Measurements from ENCODE around the gene CFAP54.
A peak's percentile ranks its signal among the peaks of the same experiment; 100 is the strongest.
"Not testable (repeated sequence)": the region's sequence is repeated elsewhere in the genome, so short reads cannot be mapped to it uniquely, and the experiment has no call there.

Gene CFAP54

DNA sequence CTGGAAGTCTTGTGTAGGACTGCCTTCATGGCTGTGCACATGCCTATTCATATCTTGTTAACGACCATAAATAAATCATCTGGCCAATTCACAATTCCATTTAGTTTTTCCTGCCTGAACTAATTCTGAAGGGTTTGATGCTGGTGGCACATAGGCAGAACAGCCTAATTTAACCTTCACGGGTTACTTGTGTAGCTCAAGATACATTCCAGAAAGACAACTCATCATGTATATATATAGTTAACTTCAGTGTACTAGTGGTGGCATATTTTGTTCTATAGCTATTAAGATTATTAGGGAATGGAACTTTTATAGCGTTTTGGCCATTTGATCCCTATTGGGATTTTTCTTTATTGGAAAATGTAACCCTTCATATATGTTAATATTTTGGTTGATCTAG is 31.4 kb downstream of the CFAP54 start:
- DNase-seq, result no peak

DNA sequence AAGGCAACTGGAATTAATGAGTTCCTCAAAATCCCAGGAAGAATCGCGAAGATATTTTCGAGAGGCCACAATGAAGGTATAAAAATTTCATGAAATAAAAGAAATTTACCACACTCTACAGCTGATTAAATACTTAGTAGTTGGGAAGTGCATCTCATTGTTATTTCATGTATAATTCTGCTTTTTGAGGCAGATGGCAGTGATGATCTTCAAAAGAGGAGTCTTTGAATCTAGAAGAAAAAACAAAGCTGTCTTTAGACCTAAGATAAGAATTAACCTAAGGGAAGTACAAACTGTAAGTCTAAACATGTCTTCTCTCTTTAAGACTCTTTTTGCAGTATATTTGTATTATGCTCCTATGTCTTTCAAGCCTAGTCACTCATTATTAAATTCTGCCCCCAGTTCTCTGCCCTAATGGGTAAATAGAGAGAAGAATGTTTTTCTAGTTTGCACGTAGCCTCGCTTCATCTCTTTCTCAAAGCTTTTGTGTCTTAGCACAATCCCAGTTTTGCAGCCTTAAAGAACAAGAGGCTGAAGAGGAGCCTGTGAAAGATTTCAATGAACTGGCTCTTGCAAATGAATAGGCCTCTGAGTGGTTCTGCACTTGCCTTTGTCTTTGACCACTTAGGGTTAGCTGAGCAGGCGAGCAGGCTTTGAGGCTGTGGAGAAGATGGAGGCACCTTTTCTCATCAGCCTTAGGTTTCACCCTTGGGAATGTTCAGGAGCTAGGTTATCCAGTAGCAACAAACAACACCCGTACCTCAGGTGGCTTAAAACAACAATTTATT is 32.7 kb downstream of the CFAP54 start:
- DNase-seq, result no peak

DNA sequence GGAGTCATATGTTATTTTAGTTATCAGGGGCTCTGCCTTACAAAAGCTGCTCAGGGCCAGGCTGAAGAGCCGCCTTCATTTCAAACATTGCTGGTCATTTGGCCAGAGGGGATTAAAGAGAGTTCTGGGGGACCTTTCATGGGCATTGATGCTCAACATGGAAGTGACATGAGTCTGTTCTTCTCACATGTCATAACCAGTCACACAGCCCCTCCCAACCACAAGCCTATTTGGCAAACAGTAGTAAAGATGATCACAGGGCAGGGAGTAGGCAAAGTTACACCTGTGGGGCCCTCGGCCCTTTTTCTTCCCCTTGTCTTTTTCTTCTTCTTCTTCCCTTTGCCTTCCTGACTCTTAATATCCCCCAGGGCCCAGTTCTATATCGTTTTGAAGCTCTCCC is 33.3 kb downstream of the CFAP54 start:
- DNase-seq, result no peak

DNA sequence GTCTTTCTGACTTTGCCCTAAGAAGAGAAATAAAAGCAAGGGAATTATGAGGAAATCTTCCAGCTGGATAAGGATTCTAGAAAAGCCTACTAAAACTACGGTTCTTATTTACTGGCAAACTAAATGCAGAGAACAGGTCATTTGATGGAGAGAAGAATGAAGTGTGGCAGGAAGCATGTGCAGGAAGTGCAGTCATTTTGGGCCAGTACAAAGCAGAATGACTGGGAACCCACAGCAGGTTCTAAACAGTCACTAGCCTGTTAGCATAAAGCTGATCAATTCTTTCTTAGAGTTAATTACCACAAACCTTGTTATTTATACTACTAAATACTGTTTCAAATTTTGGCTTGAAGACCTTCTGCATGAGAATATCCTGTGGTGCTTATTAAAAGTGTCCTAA is 36.7 kb downstream of the CFAP54 start:
- no peak for DNase-seq

DNA sequence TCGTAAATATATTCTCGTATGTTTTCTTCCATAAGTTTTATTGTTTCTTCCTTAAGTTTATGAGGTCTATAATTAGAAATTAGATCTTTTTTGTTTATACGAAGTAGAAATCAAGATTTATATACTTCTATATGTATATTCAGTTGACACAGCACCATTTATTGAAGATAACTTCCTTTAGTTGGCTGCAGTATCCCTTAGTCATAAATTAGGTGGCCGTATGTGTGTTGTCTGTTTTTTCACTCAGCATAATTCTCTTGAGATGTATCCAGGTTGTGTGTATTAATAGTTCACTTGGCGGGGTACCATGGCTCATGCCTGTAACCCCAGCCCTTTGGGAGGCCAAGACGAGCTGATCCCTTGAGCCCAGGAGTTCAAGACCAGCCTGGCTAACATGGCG is 40.5 kb downstream of the CFAP54 start:
- DNase-seq, result no peak

DNA sequence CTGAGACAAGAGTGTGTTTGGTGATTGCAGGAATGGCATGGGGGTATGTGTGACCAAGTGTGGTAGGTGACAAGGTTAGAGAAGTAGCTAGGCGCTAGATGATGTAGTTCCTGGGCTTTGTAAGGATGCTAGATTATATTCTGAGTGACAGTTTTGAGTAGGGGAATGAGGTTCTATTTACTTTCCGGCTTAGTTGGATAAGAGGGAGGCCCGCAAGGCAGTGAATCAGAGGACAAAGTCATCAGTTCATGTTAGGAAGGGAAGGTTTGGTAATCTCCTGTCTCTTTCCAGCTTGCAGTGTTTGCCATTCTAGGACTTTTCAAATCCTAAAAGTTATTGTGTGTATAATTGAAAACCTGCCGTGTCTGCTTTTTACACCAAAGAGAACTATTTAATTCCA is 45.0 kb downstream of the CFAP54 start:
- no peak for DNase-seq

DNA sequence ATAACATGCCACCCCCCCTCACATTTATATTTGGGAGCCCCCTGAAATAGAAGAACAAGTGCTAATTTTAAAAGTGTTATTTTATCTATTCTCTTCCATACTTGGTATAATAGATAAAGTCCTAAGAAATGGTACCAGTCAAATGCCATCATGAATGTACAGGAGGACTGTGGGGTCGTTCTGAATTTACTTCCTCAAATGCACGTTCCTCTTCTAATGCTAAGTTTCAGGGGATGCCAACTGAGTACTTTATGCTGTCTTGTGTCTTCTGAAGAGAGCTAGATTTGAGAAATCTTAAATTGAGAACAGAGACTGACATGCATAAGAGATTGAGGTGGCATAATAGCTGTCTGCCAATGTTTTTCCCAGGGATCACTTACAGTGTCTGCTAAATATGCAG is 59.0 kb downstream of the CFAP54 start:
- no peak for DNase-seq

DNA sequence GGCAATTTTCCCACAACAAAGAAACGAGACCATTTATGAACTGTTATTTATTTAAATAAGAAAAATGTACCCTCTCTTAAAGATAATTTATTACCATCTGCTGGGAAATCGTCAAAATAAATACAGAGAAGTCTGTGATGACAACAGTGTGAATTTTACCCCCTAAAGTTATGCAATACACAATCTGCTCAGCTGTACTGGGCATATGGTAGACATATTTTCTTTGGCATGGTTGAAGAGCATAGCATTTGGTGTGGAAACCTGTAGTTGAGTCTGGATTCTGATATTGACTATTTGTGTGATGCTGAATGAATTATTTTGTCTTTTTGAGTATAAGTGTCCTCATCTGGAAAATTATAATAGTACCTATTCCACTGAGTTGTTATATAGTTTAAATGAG is 60.0 kb downstream of the CFAP54 start:
- no peak for DNase-seq

DNA sequence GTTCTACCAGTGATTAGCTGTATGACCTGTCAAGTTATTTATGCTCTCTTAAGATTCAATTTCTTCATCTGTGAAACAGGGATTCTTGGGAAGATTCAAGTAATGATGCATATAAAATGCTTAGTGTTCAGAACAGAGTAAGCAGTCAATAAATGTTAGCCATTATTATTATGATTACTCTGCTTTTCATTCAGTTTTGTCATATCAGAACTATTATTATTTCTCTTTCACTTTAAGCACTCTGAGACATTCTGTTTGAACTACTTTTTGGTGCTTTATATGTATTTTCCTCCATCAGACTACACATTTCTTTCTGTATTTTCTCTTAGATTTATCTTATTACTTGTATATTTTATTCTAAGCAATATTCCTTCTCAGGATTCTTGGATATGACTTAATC is 81.2 kb downstream of the CFAP54 start:
- no peak for DNase-seq

DNA sequence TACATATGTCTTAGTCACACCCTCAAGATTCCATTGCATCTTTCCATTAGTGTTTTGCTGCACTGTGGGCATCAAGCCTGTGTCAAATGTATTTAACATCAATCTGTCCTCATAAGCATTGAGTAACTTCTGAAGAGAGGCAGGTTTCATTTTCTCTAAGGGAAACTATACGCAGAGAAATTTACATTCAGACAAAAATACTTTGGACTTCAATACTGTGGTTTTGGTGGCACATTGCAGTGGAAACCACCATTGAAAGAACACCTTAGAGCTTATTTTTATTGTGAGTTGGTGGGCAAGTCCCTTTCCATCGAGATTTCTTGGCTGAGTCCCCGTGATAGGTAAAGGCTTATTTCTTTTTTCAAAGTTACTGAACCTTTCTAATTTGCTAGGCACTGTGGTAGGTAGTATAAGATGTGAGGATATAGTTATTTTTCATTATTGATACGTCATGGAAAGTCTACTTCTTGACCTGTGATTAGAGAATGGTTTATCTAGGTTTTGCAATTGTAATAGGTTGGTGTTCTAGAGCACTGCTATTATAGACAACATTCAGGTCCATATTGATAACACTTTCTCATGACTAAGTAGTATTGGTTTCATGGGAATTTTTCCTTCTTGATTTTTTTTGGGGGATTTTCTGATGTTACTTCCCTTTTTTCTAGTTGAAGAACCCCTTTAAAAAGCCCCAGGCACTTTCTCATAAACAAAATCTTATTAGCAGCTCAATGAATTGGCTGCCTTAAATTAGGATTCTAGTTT is 81.9 kb downstream of the CFAP54 start:
- no peak for DNase-seq

DNA sequence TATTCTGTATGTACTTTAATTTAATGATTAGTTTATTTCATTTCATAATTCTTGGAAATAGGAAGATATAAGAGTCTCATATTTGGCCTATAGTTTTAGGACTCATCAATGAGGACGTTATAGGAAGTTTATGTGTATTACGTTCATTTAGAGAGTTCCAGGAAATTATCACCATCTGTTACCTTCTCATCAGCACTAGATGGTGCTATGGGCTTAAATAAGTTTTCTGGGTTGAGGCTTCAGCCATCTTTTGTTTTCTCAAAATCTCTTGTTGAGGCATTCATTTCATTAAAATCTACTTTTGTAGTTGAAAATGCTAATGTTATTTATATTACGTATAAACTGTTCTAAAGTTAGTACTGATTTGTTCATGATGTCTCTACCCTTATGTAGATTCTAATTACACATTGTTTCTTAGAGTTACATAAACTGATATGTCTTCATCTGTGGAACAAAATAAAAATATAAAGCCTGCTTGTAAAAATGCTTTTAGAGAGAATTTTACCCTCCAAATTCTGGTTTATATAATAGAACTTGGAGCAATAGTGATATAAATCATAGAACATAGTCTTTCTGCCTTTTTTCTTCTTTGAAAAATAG is 89.2 kb downstream of the CFAP54 start:
- peak; percentile 10 to 73 for DNase-seq

DNA sequence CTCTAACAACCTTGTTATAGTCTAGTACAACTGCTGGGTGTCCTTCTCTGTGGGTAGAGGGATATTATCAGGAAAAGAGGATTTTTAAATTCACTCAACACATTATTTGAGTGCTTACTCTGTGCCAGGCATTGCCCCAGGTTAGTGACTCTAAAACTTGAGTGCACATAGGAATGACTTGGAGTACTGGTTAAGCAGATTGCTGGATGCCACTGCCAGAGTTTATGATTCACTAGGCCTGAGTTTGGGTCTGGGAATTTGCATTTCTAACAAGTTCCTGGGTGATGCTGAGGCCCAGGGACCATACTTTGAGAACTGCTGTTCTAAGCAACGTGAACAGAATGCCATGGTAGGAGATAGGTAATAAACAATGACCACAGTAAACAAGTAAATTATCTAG is 96.6 kb downstream of the CFAP54 start:
- no peak for DNase-seq

DNA sequence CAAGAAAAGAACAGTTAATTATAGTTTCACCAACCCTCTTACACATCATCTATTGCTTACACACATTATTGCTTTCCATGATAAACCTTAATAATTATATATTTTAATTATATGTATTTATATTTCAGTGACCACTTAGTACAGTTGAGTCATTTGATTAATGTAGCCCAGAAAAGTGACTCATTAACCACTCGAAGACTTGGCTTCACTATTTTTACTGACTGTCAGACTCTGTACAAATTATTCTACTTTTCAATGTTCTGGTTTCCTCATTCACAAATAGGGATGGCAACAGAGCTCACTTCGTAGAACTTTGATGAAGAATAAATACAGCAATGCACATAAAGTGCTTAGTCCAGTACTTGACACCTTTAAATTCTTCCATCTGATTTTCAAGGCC is 98.3 kb downstream of the CFAP54 start:
- DNase-seq, result no peak

DNA sequence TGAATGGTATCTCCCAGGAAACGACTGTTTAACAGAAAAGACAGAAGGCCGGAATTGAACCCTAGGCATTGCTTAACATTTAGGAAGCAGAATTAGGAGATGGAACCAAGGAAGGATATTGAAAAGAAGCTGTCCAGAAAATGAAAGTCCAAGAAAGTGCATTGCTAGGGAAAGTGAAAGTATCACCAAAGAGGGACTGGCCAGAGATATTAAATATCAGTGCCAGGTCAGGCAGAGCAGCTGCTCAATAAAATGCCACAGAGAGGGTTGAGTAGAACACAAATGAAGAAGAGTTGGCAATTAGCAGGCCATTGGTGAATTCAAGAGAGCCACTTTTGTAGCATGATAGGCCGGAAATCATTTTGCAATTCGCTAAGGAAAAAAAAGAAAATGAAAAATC is 101.6 kb downstream of the CFAP54 start:
- DNase-seq, result no peak

DNA sequence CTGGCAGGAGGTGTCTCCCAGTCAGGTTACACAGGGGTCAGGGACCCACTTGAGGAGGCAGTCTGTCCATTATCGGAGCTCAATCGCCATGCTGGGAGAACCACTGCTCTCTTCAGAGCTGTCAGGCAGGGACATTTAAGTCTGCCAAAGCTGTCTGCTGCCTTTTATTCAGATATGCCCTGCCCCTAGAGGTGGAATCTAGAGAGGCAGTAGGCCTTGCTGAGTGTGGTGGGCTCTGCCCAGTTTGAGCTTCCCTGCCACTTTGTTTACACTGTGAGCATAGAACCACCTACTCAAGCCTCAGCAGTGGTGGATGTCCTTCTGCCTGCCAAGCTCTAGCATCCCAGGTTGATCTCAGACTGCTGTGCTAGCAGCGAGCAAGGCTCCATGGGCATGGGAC is 115.0 kb downstream of the CFAP54 start:
- not testable (repeated sequence) for DNase-seq

DNA sequence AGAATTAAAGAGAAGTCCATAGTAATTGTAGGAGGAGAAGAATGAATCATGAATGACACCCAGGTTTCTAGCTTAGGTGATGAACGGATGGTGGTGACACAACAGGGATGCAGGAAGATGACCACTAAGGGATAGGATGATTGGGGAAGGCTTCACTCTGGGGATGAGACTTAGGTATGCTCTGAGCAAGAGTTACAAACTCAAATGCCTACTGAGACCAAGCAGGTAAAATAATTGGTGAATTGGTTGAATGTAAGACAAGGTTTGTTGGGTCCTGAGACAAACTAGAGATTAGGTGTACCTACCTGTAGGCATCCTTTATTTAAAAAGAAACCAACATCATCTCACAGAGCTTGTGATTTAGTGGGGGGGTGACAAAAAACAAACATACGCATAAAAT is 116.3 kb downstream of the CFAP54 start:
- no peak for DNase-seq

DNA sequence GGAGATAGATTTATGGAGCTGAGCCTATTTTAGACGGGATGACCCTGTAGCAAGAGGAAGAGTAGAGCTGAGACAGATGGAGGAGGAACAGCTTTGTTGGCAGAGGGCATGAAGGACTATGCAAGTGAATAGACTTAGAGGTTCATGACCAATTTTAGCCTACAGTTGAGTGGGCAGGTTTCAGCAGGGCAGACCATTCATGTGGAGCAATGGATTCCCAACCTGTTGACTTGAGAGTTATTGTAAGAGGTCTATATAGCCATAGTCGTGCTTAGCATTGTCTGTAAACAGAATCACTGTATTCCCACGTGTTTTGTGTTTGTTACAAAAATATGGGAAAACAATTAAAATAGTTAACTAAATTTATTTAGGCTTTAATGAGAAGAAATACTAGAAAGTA is 116.8 kb downstream of the CFAP54 start:
- no peak for DNase-seq

DNA sequence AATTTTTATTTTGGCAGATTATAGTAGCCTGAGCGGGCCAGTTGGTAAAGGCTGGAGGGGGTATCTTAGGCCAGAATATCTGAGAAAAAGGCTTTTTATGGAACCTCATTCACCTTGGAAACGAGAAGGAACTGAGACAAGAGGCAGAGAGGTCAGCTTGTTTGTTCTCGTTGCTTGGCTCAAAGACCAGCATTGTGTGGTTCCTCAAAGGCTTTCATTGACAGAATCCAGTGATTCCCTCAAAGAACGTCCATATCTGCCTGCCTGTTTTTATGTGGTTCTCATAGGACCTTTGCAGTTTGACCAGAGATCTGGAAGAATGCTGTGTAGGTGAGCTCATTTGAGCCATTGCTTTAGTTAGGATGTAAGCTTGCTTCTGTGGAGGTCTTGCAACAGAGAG is 117.3 kb downstream of the CFAP54 start:
- DNase-seq, result no peak

DNA sequence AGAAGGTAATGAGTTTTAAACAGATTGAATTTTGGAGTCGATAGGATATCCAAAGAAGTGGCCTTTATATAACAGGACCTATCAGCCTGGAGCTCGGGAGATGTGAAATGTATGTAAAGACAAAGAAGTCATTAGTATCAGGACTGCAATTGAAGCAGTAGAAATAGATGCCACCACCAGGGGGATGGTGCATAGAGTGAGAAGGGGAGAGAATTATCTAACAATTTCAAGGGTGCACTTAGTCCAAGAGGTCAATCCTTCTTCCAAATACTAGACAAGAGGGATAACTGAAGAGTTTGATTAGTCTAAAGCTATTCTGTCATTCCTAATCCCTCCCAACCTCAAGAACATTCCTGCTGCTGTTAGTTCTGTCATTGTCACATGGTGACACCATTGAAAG is 127.8 kb downstream of the CFAP54 start:
- no peak for DNase-seq

DNA sequence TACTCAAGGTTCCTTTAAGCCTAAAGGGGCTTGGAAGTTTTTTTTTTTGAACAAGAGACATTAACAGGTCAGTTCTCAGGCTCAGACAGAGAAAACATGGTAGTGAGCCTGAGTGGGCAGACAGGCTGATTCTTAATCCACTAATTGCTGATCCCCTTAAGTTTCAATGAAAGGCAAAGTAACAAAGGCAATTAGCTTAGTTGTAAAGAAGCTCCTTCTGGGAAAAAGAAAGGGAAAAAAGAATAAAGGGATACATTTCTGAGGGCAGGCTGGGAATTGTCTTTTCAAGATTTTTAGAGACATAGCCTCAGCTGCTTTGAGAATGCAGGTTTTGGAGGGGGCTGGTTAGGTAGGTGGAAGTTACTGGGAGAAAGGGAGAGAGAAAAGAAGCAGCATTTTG is 133.8 kb downstream of the CFAP54 start:
- DNase-seq, result no peak

DNA sequence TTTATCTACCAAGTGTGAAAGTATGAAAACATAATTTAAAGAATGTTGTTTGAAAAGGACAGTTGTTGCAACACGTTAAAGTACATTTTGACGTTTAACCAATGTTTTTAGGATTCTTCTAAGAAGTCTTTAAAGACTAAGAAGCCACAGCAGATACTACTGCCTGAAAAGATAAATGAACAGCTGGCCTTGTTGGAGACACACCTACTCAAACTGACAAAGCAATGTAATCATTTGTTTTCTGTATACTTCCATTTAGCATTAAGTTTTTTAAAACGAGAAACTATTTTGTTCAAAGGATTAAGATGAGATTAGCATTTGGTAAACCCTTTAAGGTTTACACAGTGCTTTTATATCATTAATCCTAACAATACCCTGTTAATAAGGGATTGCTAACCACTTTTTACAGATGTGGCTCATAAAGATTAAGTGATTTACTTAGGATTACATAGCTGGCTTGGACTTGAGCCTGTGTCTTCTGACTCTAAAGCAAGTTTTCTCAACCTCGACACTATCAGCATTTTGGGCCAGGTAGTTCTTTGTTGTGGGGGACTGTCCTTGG is 134.4 kb downstream of the CFAP54 start:
- no peak for DNase-seq

DNA sequence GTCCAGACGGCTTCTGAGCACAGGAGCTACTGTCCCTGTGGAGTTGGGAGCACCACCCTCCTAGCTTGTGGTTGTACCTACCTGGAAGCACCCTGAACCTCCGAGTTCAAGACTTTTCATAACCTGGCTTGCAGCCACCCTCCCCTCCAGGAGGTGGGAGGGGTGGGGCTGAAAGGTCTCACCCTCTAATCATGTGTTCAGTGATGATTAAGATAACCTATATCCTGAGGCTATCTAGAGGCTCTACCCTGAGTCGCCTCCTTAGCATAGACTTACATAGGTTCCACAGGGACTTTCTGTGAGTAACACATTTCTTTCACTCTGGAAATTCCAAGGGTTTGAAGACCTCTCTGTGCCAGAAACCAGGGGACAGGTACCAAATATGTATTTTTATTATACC is 146.5 kb downstream of the CFAP54 start:
- DNase-seq, result no peak

DNA sequence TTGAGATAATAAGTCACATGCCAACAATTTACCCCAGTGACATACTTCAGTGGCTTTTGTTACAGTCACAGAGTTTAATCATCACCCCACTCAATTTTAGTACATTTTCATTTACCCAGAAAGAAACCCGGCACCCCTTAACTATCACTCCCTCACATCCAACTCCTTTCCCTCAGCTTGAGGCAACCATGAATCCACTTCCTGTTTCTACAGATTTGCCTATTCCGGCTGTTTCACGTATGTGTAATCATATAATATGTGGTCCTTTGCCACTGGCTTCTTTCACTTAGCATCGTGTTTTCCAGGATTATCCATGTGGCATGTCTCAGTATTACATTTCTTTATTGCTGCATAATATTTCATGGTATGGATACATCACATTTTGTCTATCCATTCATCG is 147.5 kb downstream of the CFAP54 start:
- DNase-seq, result no peak

DNA sequence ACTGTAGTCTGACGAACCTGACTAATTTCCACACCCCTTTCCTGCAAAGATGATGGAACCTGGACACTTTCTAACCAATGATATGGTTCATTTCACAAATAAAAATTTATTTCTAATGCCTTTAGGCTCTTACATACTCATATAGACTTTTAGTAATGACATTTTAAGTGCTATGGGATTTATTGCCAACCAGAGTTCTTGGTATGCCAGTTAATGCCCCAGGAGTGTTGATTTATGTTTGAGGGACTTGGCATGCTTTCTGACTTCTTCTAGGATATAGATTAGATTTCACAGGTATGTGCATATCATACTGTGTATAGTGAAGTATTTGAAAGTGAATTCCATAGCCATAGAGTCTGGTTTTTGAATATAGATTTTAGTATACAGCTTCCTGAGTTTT is 159.5 kb downstream of the CFAP54 start:
- no peak for DNase-seq

Measured in SW 1271 (cell line).